ENCODE data around the gene PI4K2B. TPM values are rescaled to one million over a fixed set of nuclear protein-coding genes. Genes with fewer than 3 reads are reported as not detected.

The PI4K2B gene
- total and polyA plus RNA-seq, 2 of the 13 experiments (the other 11 are each of a cell fraction or from before 2014, with no cell fraction given): 6.9 to 25.8 TPM

DNA sequence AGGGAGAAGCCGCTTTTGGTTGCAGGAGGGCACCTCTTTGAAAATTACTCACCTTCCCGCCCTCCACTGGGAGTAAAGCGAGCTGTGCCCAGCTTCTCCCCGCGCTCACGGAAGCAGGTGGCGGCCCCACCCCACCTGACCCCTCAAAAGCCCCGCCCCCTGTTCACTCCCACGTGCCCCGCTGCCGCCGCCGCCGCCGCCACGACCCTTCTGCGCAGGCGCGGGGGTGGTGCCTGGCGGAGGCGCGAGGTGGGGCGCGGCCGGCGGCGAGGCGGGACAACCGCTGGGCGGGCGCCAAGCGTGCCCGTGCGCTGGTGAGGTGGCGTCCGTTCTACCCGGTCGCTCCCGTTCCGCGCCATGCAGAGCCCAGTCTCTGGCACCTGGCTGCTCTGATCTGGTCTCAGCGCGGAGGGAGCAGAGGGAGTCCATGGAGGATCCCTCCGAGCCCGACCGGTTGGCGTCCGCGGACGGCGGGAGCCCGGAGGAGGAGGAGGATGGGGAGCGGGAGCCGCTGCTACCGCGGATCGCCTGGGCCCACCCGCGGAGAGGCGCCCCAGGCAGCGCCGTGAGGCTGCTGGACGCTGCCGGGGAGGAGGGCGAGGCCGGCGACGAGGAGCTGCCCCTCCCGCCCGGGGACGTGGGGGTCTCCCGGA, at the start of gene PI4K2B (continued):
- TF ChIP-seq, protein P1, sequence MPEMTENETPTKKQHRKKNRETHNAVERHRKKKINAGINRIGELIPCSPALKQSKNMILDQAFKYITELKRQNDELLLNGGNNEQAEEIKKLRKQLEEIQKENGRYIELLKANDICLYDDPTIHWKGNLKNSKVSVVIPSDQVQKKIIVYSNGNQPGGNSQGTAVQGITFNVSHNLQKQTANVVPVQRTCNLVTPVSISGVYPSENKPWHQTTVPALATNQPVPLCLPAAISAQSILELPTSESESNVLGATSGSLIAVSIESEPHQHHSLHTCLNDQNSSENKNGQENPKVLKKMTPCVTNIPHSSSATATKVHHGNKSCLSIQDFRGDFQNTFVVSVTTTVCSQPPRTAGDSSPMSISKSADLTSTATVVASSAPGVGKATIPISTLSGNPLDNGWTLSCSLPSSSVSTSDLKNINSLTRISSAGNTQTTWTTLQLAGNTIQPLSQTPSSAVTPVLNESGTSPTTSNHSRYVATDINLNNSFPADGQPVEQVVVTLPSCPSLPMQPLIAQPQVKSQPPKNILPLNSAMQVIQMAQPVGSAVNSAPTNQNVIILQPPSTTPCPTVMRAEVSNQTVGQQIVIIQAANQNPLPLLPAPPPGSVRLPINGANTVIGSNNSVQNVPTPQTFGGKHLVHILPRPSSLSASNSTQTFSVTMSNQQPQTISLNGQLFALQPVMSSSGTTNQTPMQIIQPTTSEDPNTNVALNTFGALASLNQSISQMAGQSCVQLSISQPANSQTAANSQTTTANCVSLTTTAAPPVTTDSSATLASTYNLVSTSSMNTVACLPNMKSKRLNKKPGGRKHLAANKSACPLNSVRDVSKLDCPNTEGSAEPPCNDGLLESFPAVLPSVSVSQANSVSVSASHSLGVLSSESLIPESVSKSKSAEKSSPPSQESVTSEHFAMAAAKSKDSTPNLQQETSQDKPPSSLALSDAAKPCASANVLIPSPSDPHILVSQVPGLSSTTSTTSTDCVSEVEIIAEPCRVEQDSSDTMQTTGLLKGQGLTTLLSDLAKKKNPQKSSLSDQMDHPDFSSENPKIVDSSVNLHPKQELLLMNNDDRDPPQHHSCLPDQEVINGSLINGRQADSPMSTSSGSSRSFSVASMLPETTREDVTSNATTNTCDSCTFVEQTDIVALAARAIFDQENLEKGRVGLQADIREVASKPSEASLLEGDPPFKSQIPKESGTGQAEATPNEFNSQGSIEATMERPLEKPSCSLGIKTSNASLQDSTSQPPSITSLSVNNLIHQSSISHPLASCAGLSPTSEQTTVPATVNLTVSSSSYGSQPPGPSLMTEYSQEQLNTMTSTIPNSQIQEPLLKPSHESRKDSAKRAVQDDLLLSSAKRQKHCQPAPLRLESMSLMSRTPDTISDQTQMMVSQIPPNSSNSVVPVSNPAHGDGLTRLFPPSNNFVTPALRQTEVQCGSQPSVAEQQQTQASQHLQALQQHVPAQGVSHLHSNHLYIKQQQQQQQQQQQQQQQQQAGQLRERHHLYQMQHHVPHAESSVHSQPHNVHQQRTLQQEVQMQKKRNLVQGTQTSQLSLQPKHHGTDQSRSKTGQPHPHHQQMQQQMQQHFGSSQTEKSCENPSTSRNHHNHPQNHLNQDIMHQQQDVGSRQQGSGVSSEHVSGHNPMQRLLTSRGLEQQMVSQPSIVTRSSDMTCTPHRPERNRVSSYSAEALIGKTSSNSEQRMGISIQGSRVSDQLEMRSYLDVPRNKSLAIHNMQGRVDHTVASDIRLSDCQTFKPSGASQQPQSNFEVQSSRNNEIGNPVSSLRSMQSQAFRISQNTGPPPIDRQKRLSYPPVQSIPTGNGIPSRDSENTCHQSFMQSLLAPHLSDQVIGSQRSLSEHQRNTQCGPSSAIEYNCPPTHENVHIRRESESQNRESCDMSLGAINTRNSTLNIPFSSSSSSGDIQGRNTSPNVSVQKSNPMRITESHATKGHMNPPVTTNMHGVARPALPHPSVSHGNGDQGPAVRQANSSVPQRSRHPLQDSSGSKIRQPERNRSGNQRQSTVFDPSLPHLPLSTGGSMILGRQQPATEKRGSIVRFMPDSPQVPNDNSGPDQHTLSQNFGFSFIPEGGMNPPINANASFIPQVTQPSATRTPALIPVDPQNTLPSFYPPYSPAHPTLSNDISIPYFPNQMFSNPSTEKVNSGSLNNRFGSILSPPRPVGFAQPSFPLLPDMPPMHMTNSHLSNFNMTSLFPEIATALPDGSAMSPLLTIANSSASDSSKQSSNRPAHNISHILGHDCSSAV (CRISPR knock-in tag; IDR thresholded peaks at IDR 0.05; ENCODE audit: borderline replicate concordance): no peak
- TF ChIP-seq GABPB1 (CRISPR knock-in tag; IDR thresholded peaks at IDR 0.05) (peak; percentile 31; the same call in 1 of the 2 replicates), SMAD1 (CRISPR knock-in tag; IDR thresholded peaks at IDR 0.05; ENCODE audit: borderline replicate concordance, low read depth) (0 out of 2 replicates have a peak, but pooled peaks have one; percentile 36), ZMYM2 (CRISPR knock-in tag; IDR thresholded peaks at IDR 0.05) (no peak), MEF2D (CRISPR knock-in tag; IDR thresholded peaks at IDR 0.05) (no peak)
- TF ChIP-seq, protein P2, sequence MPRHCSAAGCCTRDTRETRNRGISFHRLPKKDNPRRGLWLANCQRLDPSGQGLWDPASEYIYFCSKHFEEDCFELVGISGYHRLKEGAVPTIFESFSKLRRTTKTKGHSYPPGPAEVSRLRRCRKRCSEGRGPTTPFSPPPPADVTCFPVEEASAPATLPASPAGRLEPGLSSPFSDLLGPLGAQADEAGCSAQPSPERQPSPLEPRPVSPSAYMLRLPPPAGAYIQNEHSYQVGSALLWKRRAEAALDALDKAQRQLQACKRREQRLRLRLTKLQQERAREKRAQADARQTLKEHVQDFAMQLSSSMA (CRISPR knock-in tag; IDR thresholded peaks at IDR 0.05): no peak
- TF ChIP-seq, protein P3, sequence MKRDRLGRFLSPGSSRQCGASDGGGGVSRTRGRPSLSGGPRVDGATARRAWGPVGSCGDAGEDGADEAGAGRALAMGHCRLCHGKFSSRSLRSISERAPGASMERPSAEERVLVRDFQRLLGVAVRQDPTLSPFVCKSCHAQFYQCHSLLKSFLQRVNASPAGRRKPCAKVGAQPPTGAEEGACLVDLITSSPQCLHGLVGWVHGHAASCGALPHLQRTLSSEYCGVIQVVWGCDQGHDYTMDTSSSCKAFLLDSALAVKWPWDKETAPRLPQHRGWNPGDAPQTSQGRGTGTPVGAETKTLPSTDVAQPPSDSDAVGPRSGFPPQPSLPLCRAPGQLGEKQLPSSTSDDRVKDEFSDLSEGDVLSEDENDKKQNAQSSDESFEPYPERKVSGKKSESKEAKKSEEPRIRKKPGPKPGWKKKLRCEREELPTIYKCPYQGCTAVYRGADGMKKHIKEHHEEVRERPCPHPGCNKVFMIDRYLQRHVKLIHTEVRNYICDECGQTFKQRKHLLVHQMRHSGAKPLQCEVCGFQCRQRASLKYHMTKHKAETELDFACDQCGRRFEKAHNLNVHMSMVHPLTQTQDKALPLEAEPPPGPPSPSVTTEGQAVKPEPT (CRISPR knock-in tag; IDR thresholded peaks at IDR 0.05; ENCODE audit: low read depth): peak; percentile 79; the same call in 1 of the 2 replicates
- TF ChIP-seq, protein P4, sequence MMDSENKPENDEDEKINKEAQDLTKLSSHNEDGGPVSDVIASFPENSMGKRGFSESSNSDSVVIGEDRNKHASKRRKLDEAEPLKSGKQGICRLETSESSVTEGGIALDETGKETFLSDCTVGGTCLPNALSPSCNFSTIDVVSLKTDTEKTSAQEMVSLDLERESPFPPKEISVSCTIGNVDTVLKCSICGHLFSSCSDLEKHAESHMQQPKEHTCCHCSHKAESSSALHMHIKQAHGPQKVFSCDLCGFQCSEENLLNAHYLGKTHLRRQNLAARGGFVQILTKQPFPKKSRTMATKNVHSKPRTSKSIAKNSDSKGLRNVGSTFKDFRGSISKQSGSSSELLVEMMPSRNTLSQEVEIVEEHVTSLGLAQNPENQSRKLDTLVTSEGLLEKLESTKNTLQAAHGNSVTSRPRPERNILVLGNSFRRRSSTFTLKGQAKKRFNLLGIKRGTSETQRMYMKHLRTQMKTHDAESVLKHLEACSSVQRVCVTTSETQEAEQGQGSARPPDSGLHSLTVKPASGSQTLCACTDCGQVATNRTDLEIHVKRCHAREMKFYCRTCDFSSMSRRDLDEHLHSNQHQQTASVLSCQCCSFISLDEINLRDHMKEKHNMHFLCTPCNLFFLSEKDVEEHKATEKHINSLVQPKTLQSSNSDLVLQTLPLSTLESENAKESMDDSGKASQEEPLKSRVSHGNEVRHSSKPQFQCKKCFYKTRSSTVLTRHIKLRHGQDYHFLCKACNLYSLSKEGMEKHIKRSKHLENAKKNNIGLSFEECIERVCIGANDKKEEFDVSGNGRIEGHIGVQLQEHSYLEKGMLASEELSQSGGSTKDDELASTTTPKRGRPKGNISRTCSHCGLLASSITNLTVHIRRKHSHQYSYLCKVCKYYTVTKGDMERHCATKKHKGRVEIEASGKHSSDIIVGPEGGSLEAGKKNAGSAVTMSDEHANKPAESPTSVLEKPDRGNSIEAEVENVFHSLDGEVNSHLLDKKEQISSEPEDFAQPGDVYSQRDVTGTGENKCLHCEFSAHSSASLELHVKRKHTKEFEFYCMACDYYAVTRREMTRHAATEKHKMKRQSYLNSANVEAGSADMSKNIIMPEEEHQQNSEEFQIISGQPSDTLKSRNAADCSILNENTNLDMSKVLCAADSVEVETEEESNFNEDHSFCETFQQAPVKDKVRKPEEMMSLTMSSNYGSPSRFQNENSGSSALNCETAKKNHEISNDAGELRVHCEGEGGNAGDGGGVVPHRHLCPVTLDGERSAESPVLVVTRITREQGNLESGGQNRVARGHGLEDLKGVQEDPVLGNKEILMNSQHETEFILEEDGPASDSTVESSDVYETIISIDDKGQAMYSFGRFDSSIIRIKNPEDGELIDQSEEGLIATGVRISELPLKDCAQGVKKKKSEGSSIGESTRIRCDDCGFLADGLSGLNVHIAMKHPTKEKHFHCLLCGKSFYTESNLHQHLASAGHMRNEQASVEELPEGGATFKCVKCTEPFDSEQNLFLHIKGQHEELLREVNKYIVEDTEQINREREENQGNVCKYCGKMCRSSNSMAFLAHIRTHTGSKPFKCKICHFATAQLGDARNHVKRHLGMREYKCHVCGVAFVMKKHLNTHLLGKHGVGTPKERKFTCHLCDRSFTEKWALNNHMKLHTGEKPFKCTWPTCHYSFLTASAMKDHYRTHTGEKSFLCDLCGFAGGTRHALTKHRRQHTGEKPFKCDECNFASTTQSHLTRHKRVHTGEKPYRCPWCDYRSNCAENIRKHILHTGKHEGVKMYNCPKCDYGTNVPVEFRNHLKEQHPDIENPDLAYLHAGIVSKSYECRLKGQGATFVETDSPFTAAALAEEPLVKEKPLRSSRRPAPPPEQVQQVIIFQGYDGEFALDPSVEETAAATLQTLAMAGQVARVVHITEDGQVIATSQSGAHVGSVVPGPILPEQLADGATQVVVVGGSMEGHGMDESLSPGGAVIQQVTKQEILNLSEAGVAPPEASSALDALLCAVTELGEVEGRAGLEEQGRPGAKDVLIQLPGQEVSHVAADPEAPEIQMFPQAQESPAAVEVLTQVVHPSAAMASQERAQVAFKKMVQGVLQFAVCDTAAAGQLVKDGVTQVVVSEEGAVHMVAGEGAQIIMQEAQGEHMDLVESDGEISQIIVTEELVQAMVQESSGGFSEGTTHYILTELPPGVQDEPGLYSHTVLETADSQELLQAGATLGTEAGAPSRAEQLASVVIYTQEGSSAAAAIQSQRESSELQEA (CRISPR knock-in tag; IDR thresholded peaks at IDR 0.05; ENCODE audit: not compliant biosample characterization): peak; percentile 30

Measured in HepG2 (cell line).